Gastrocnemius medialis (tissue), 4 donors: ENCODE data around the gene PHACTR3. TPM values are rescaled to one million over a fixed set of nuclear protein-coding genes. Genes with fewer than 3 reads are reported as not detected.

Source experiments
- ATAC-seq, 2 donors: fragments of 150-250 bp; one replicate each; pipeline ENCODE4 v1.9.1; 2016
- DNase-seq, 2 donors: peaks; one replicate each; pipeline ENCODE4 v3.0.0-alpha.2; 2019
- H3K27ac ChIP-seq, 4 donors: fragments of 200-600 bp; sonication (generic); 1 replicate in 1 of 4; 2 replicates in 3 of 4; pipeline ENCODE4 v1.5.1; 2016 to 2018; ENCODE audit warnings: mild to moderate bottlenecking in 2 of 4, moderate library complexity in 1 of 4
- H3K27me3 ChIP-seq, 3 donors: fragments of 200-600 bp; sonication (generic) in 2 of 3; 1 replicate in 1 of 3; 2 replicates in 2 of 3; pipeline versions ENCODE4 v1.5.1 to v1.6.0; 2016 to 2019; ENCODE audit warnings: mild to moderate bottlenecking in 1 of 3, moderate library complexity in 1 of 3
- H3K36me3 ChIP-seq, 2 donors: fragments of 200-600 bp; sonication (generic) in 1 of 2; one replicate each; pipeline ENCODE4 v1.5.1; 2017 to 2018
- H3K4me1 ChIP-seq, 2 donors: fragments of 200-600 bp; sonication (generic) in 1 of 2; one replicate each; pipeline ENCODE4 v1.5.1; 2016 to 2017; ENCODE audit warnings: mild to moderate bottlenecking in 2 of 2
- H3K4me3 ChIP-seq, 4 donors: fragments of 200-600 bp; sonication (generic) in 3 of 4; 1 replicate in 1 of 4; 2 replicates in 3 of 4; pipeline ENCODE4 v1.5.1; 2016 to 2019; ENCODE audit warnings: mild to moderate bottlenecking in 2 of 4
- H3K9me3 ChIP-seq, 3 donors: fragments of 200-600 bp; sonication (generic) in 2 of 3; 1 replicate in 1 of 3; 2 replicates in 2 of 3; pipeline ENCODE4 v1.5.1; 2016 to 2019
- POLR2A ChIP-seq, 2 donors: fragments of 450-650 bp; IDR thresholded peaks; one replicate each; pipeline ENCODE4 v1.6.1; 2017; ENCODE audit warnings: antibody characterized with exemption in 2 of 2, mild to moderate bottlenecking in 2 of 2, moderate library complexity in 2 of 2
- in situ Hi-C, 4 donors: fragments of 200-750 bp; cut with MboI; loops; one replicate each; pipeline versions ENCODE4 v1.15.0 to v1.8.0; 2017; ENCODE audit warnings: low sequenced_read_pairs in 4 of 4
- intact Hi-C: fragments of 100-400 bp; cut with DNase I; formaldehyde crosslinking; loops from one replicate; pipeline ENCODE4 v1.15.1; 2023; ENCODE audit warnings: low total_unique reads
- total RNA-seq, 4 donors: library from RNA; depleted of rRNA; stranded (reverse); fragments of >200 nt; gene quantifications; one replicate each; pipeline versions ENCODE4 v1.1.0 to v1.2.3, GENCODE V29; 2016
- TF ChIP-seq, protein P1 (sequence below), 5 experiments: fragments of 450-650 bp in 3 of 5; fragments of 200-600 bp in 2 of 5; sonication (generic) in 2 of 5; IDR thresholded peaks in 4 of 5; conservative IDR thresholded peaks in 1 of 5; 1 replicate in 4 of 5; 2 replicates in 1 of 5; pipeline ENCODE4 v1.5.1; 2016 to 2019; ENCODE audit warnings: antibody characterized with exemption in 5 of 5, mild to moderate bottlenecking in 3 of 5, moderate library complexity in 3 of 5

PHACTR3 gene
- total RNA-seq, 4 donors from 2014 or later: 0.24 to 1.1 (median 0.59) TPM; not detected in 1

DNA sequence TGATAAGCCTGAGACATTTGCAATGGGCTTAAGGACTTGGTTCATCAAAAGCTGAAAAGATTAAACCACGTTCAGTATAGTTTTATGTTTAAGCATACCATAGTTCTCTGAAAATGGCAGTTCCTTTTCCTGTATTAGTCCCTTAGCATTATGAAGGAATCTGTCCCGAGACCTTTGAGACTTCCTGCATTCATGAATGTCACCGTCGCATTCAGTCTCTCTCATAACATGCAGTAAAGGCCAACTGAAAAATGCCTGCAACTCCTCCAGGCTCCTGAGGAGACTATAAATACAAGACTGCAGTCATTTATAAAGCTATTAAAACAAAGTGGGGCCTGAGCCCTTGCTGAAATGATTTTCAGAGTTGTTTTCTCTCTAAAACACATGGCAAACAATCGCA is 200.0 kb downstream of the PHACTR3 start:
- no peaks in the 10 kb centered on the region for H3K9me3 ChIP-seq
- H3K4me1 ChIP-seq: no peaks in the 10 kb centered on the region
- ATAC-seq (no peak), DNase-seq (no peak)
- no peak overlapping the region for H3K27ac ChIP-seq
- H3K27me3 ChIP-seq: peaks cover 0 to 3% (median 0%) of the 10 kb centered on the region in 3 donors
- no peaks in the 10 kb centered on the region for H3K36me3 ChIP-seq
- intact Hi-C loops (no loop called here), in situ Hi-C loops (no loop called here)
- H3K4me3 ChIP-seq: no peak overlapping the region
- TF ChIP-seq POLR2A (IDR thresholded peaks at IDR 0.05): no peak
- TF ChIP-seq, protein P1, sequence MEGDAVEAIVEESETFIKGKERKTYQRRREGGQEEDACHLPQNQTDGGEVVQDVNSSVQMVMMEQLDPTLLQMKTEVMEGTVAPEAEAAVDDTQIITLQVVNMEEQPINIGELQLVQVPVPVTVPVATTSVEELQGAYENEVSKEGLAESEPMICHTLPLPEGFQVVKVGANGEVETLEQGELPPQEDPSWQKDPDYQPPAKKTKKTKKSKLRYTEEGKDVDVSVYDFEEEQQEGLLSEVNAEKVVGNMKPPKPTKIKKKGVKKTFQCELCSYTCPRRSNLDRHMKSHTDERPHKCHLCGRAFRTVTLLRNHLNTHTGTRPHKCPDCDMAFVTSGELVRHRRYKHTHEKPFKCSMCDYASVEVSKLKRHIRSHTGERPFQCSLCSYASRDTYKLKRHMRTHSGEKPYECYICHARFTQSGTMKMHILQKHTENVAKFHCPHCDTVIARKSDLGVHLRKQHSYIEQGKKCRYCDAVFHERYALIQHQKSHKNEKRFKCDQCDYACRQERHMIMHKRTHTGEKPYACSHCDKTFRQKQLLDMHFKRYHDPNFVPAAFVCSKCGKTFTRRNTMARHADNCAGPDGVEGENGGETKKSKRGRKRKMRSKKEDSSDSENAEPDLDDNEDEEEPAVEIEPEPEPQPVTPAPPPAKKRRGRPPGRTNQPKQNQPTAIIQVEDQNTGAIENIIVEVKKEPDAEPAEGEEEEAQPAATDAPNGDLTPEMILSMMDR (IDR thresholded peaks at IDR 0.05 in 4 of 5, conservative IDR thresholded peaks at IDR 0.05 in 1 of 5): no peak

DNA sequence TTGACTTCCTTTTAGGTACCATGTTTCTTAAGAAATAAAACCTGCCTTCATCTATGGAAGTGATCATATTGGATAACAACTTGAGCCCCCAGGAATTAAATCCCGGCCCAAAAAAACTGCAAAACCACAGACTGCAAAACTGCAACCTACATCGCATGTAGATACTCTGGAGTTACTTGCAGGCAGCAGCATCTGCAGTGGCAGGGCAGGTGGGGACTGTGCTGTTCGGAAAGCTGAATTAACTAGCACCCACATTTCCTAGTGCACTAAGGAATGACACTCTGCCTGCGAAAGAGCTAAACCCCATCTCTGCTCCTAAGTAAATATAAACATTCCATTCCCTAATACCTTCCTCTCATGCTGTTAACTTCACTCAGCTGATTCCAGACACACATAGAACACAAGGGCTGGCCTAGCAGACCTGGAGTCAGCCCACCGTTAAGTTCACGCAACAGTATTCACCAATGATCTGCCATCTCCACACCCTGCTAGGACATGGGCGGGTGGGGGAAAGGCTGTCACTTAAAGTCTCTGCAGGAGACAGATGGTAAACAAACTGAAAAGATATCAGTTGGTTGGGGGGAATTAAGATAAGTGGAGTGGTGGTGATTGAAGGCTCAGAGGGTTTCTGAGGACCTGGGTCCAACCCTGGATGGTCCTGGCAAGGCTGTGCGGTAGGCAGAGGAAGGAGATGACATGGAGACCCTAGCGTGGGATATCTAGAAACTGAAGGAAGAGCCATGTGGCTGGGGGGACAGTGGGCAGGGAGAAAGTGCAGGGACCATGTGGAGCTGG is 200.7 kb downstream of the PHACTR3 start:
- H3K4me1 ChIP-seq: no peaks in the 10 kb centered on the region
- peaks cover 0 to 3% (median 0%) of the 10 kb centered on the region in 3 donors for H3K27me3 ChIP-seq
- H3K4me3 ChIP-seq: no peak overlapping the region
- no peak for TF ChIP-seq POLR2A (IDR thresholded peaks at IDR 0.05)
- TF ChIP-seq, protein P1 (IDR thresholded peaks at IDR 0.05 in 4 of 5, conservative IDR thresholded peaks at IDR 0.05 in 1 of 5): no peak
- no peak for DNase-seq
- H3K9me3 ChIP-seq: no peaks in the 10 kb centered on the region
- no peaks in the 10 kb centered on the region for H3K36me3 ChIP-seq
- H3K27ac ChIP-seq: no peak overlapping the region
- in situ Hi-C loops: no loop called here
- intact Hi-C loops: no loop called here
- ATAC-seq: no peak

DNA sequence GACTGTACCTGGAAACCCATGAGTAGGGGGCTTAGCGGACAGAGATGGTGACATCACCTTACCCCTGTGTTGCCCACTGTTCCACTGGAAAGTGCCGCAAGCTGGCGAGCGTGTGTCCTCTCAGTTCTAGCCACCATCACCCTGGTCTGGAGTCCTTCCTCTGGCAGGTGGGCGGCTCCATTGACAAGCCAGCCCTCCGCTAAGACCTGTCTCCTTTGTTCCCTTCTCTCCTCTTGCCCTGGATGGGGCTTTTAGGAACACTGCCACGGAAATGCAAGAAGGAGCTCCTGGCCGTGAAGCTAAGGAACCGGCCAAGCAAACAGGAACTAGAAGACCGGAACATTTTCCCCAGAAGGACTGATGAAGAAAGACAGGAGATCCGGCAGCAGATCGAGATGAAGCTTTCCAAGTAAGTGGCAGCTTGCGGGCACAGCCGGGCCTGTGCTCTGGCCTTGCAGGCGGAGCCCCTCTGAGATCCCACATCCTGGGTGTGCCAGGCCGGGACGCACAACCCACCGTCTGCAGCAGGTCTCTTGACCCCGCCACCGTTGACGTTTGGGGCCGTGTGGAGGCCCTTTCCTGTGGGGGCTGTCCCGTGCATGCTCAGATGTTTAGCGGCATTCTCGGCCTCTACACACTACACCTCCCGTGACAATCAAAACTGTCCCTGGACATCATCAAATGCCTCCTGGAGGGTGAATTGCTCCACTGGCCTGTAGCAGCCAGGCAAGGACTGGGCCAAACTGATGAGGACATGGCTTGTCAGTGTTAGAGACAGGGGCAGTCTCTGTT is 201.6 kb downstream of the PHACTR3 start:
- no peak for DNase-seq
- in situ Hi-C loops: no loop called here
- no peaks in the 10 kb centered on the region for H3K4me1 ChIP-seq
- intact Hi-C loops: no loop called here
- no peak for ATAC-seq
- H3K9me3 ChIP-seq: no peaks in the 10 kb centered on the region
- no peak overlapping the region for H3K4me3 ChIP-seq
- H3K27ac ChIP-seq: no peak overlapping the region
- TF ChIP-seq, protein P1 (IDR thresholded peaks at IDR 0.05 in 4 of 5, conservative IDR thresholded peaks at IDR 0.05 in 1 of 5): no peak
- no peak for TF ChIP-seq POLR2A (IDR thresholded peaks at IDR 0.05)
- H3K36me3 ChIP-seq: no peaks in the 10 kb centered on the region
- peaks cover 0 to under 1% (median 0%) of the 10 kb centered on the region in 3 donors for H3K27me3 ChIP-seq

DNA sequence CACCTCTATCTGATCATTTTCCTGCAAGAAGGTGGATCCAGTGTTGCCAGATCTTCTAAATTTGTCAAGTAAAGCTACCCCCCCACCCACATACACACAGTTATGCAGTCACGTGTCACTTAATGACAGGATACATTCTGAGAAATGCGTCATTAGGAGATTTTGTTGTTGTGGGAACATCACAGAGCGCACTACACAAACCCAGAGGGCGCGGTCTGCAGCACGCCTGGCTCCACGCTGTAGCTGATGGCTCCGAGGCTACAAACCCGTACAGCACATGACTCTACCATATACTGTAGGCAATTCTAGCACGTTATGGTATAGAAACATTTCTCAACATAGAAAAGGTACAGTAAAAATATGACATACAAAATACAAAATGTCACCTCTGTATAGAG is 202.2 kb downstream of the PHACTR3 start:
- H3K4me3 ChIP-seq: no peak overlapping the region
- H3K27me3 ChIP-seq: no peaks in the 10 kb centered on the region
- no peaks in the 10 kb centered on the region for H3K4me1 ChIP-seq
- no peaks in the 10 kb centered on the region for H3K36me3 ChIP-seq
- intact Hi-C loops: no loop called here
- TF ChIP-seq, protein P1 (IDR thresholded peaks at IDR 0.05 in 4 of 5, conservative IDR thresholded peaks at IDR 0.05 in 1 of 5): no peak
- TF ChIP-seq POLR2A (IDR thresholded peaks at IDR 0.05): no peak
- in situ Hi-C loops: no loop called here
- H3K27ac ChIP-seq: no peak overlapping the region
- no peaks in the 10 kb centered on the region for H3K9me3 ChIP-seq
- DNase-seq (no peak), ATAC-seq (no peak)
